GM12873 (cell line): ENCODE measurements around the gene SMIM24.

Source experiments
- CTCF ChIP-seq: IDR thresholded peaks from 2 replicates; pipeline ENCODE4 v1.5.1; 2012; ENCODE audit warnings: low read depth, mild to moderate bottlenecking, moderate library complexity, low read length, control low read depth; ENCODE audit not compliant: insufficient read depth; ENCODE audit errors: missing control alignments

SMIM24 gene

GRCh38 chr19:3454656-3455392 lies 25.5 kb downstream of the SMIM24 start:
- no peak for TF ChIP-seq CTCF

- no peak for TF ChIP-seq CTCF
Measured at GRCh38 chr19:3453840-3454239, 26.5 kb downstream of the SMIM24 start.

- no peak for TF ChIP-seq CTCF
Measured at GRCh38 chr19:3452171-3452941, 28.0 kb downstream of the SMIM24 start.

- no peak for TF ChIP-seq CTCF
Measured at GRCh38 chr19:3451451-3451866, 28.9 kb downstream of the SMIM24 start.

GRCh38 chr19:3450796-3451411 lies 29.4 kb downstream of the SMIM24 start:
- no peak for TF ChIP-seq CTCF

GRCh38 chr19:3448616-3449334 lies 31.6 kb downstream of the SMIM24 start:
- TF ChIP-seq CTCF: no peak
